ENCODE results near the gene STOX2. TPM values are rescaled to one million over a fixed set of nuclear protein-coding genes. Genes with fewer than 3 reads are reported as not detected.

Gene STOX2
- total and polyA plus RNA-seq, 2 of the 8 experiments (the other 6 are each of a cell fraction or from before 2014, with no cell fraction given): 5.5 to 20.0 TPM

DNA sequence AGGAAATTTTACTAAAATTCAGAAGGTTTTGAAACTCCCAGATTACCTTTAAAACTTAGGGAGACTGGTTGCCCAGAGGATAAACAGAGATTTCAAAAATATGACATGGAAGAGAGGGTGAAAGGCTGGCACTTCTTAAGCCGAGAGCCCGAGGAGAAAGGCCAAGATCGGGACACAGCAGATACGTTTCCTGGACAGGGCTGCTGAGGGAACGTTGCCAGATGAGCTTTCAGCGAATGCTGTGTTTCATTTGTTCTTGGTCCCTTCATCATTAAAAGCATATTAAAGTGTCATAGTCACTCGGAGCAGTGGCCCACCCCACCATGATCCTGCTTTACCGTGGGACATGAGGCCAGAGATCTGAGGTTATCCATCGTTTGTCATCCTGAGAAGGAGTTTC lies 37.9 kb upstream of the STOX2 start:
- no peaks in the 10 kb centered on the region for H3K79me1 ChIP-seq (ENCODE audit: low read depth, low read length)
- no peak overlapping the region for H2BK120ac ChIP-seq (replicated peaks; ENCODE audit: low read depth, low read length)
- H4K8ac ChIP-seq (ENCODE audit: extremely low read depth, insufficient read depth, low read length): no peak overlapping the region; the same call in 1 of the 2 replicates
- H2AFZ ChIP-seq (ENCODE audit: low read length): no peak overlapping the region
- H4K5ac ChIP-seq (ENCODE audit: insufficient read length, low read depth, low read length): no peak overlapping the region
- no peak overlapping the region for H4K91ac ChIP-seq (replicated peaks; ENCODE audit: insufficient read length, low read length)
- no peak overlapping the region for H3K18ac ChIP-seq (ENCODE audit: extremely low read depth, low read length)
- H2BK5ac ChIP-seq (ENCODE audit: low read depth, low read length): no peak overlapping the region
- FAIRE-seq (no peak), DNase-seq (ENCODE audit: low read depth in 1 of 2, low spot score in 2 of 2) (no peak)
- H3K23ac ChIP-seq (ENCODE audit: insufficient read length): no peak overlapping the region
- H4K20me1 ChIP-seq (replicated peaks in 1 of 2; ENCODE audit: control insufficient read depth in 1 of 2, insufficient read depth in 2 of 2, low read length in 2 of 2): peaks cover 0 to 3% of the 10 kb centered on the region in 2 experiments
- H2BK20ac ChIP-seq (ENCODE audit: low read length): no peak overlapping the region
- ChIA-PET CTCF (ENCODE audit: partially characterized antibody) (interaction anchor here (1.0 to 1.2 kb wide), 3 partner anchors 8 to 24 kb away, joined by 3 read pairs; no protein-coding TSS in a partner anchor), POLR2A (ENCODE audit: partially characterized antibody) (no interaction called here)
- no peak overlapping the region for H3K4ac ChIP-seq (replicated peaks; ENCODE audit: insufficient read length, low read depth, low read length)
- no peak overlapping the region for H3K56ac ChIP-seq (replicated peaks; ENCODE audit: insufficient read length, low read depth, low read length)
- no peak overlapping the region for H3K4me3 ChIP-seq (ENCODE audit: extremely low read depth in 1 of 4, insufficient read depth in 2 of 4, low read depth in 3 of 4, low read length in 4 of 4)
- H2AK5ac ChIP-seq (ENCODE audit: low read depth, low read length): no peak overlapping the region
- no peaks in the 10 kb centered on the region for H3K36me3 ChIP-seq (ENCODE audit: control insufficient read depth in 2 of 4, insufficient read depth in 4 of 4, low read length in 3 of 4)
- no peak overlapping the region for H3K14ac ChIP-seq (ENCODE audit: insufficient read length)
- peaks cover 0 to 4% (median 0%) of the 10 kb centered on the region in 4 experiments; a peak in 1 of 7 replicates for H3K27me3 ChIP-seq (replicated peaks in 1 of 4; ENCODE audit: control insufficient read depth in 3 of 4, extremely low read depth in 1 of 4, insufficient read depth in 3 of 4, low read length in 3 of 4)
- no peaks in the 10 kb centered on the region for H3K4me1 ChIP-seq (replicated peaks in 1 of 4; ENCODE audit: control insufficient read depth in 3 of 4, insufficient read depth in 4 of 4, low read length in 3 of 4)
- H3K23me2 ChIP-seq (ENCODE audit: low read depth, low read length): no peaks in the 10 kb centered on the region
- no peak overlapping the region for H3K27ac ChIP-seq (ENCODE audit: low read depth, low read length)
- H3K9ac ChIP-seq (replicated peaks in 1 of 4; ENCODE audit: extremely low read depth in 1 of 4, low read depth in 3 of 4, low read length in 3 of 4): no peak overlapping the region
- H3K9me3 ChIP-seq (ENCODE audit: insufficient read depth in 2 of 2, low read depth in 1 of 2, low read length in 1 of 2): no peaks in the 10 kb centered on the region
- no peak for TF ChIP-seq SRF (IDR thresholded peaks at IDR 0.05; ENCODE audit: low read depth, low read length)
- TF ChIP-seq SUZ12 (IDR thresholded peaks at IDR 0.05; ENCODE audit: low read length): no peak
- no peak for TF ChIP-seq NRF1 (IDR thresholded peaks at IDR 0.05; ENCODE audit: low read depth, low read length)
- TF ChIP-seq, protein P1, sequence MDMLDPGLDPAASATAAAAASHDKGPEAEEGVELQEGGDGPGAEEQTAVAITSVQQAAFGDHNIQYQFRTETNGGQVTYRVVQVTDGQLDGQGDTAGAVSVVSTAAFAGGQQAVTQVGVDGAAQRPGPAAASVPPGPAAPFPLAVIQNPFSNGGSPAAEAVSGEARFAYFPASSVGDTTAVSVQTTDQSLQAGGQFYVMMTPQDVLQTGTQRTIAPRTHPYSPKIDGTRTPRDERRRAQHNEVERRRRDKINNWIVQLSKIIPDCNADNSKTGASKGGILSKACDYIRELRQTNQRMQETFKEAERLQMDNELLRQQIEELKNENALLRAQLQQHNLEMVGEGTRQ (IDR thresholded peaks at IDR 0.05; ENCODE audit: low read length): no peak
- TF ChIP-seq, protein P2, sequence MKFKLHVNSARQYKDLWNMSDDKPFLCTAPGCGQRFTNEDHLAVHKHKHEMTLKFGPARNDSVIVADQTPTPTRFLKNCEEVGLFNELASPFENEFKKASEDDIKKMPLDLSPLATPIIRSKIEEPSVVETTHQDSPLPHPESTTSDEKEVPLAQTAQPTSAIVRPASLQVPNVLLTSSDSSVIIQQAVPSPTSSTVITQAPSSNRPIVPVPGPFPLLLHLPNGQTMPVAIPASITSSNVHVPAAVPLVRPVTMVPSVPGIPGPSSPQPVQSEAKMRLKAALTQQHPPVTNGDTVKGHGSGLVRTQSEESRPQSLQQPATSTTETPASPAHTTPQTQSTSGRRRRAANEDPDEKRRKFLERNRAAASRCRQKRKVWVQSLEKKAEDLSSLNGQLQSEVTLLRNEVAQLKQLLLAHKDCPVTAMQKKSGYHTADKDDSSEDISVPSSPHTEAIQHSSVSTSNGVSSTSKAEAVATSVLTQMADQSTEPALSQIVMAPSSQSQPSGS (IDR thresholded peaks at IDR 0.05; ENCODE audit: low read length): no peak
- TF ChIP-seq YY1 (IDR thresholded peaks at IDR 0.05; ENCODE audit: low read depth, low read length): no peak
- no peak for TF ChIP-seq CREB1 (IDR thresholded peaks at IDR 0.05)
- WGBS, 2 experiments (ENCODE audit: extremely low coverage in 1 of 2, insufficient coverage in 1 of 2, insufficient read length in 1 of 2, insufficient replicate concordance in 2 of 2, low coverage in 1 of 2, low lambda C conversion rate in 2 of 2, missing lambda C conversion rate in 1 of 2): 85% methylated on average over 9 of the region's 9 CpGs; no CpG with 5 or more reads in 1 of the 2 experiments
- no peak overlapping the region for H2BK12ac ChIP-seq (ENCODE audit: low read depth, low read length)
- no peak overlapping the region for H2BK15ac ChIP-seq (ENCODE audit: low read length)
- H3K4me2 ChIP-seq (ENCODE audit: insufficient read depth in 1 of 2, low read depth in 2 of 2, low read length in 2 of 2): no peak overlapping the region
- no peaks in the 10 kb centered on the region for H3K79me2 ChIP-seq (ENCODE audit: control insufficient read depth in 1 of 2, insufficient read depth in 2 of 2, low read length in 2 of 2)
